Measurements from ENCODE around the gene ERBB4.
"Not testable (repeated sequence)": the region's sequence is repeated elsewhere in the genome, so short reads cannot be mapped to it uniquely, and the experiment has no call there.

Gene ERBB4

DNA sequence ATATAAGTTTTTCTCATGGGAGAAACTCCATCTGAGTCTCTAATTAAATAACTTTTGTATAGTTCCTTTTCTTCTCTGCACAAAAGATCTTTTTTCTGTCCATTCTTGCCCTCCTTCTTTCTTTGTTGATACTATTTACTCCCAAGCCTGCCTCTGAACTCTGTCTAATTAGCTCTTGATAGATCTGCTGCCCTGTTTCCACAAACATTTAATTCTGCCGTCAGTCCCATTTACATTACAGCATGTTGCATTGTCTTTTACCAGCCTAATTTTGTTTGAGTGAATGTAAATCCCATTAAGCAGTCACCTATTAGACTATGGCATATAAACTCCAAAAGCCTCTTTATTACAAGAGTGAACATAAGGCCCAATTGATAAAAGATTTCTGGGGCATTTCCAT lies 254.4 kb downstream of the ERBB4 start:
- DNase-seq = peak; percentile 21

GRCh38 chr2:212282671-212283261 lies 255.8 kb downstream of the ERBB4 start:
- peak; percentile 4 for DNase-seq

DNA sequence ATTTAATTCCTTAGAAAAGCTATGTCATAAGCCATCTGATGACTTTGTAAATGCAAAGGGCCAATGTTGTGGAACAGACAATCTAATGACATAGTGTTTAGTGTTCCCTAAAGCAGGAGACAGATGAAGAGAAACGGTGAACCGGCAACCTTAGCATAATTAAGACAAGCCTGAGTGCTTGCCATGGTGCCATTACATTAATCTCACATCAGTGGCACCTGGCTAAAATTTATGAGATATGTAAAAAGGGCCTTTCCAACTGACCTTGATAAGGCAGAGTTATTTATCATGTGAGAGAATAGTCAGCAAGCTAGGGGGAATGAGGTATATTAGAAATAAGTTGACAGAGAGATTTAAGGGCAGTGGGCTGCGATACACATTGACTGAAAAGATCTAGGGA lies 261.8 kb downstream of the ERBB4 start:
- no peak for DNase-seq

DNA sequence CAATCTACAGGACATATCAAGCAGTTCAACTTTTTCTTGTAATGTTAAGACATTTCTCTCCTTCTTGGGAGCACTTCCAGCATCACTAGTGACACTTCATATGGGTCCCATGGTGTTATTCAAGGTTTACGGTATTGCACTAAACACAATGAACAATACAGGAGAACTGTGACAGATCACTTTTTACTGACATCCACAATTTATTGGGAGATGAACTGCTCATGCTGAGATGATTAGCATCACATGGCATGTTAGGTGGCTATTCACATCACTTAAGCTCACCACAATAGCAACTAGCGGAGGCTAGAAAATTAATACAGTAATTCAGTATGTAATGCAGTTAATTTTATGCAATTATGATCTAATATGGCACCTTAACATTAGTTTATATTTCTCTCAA lies 264.4 kb downstream of the ERBB4 start:
- peak; percentile 28 for DNase-seq

DNA sequence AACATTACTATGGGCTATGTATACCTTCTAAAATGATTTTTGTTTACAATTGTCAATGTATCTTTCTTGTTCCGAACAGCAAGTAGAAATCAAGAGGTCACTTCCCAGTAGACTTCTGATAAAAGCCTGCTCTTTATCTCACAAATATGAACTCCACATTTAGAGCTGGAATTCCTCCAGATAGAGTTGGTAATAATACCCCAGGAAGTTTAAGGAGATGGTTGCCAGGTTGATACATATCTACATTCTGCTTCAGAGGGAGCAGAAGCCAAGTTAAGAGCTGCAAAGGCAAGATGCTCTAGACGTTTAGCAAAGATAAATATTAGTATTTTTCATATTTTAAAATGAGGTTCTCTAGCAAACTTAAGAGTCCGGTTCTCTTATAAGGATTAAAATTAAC lies 267.0 kb downstream of the ERBB4 start:
- no peak for DNase-seq

- no peak for DNase-seq
These were observed 269.6 kb downstream of the ERBB4 start for GRCh38 chr2:212269005-212269404.

DNA sequence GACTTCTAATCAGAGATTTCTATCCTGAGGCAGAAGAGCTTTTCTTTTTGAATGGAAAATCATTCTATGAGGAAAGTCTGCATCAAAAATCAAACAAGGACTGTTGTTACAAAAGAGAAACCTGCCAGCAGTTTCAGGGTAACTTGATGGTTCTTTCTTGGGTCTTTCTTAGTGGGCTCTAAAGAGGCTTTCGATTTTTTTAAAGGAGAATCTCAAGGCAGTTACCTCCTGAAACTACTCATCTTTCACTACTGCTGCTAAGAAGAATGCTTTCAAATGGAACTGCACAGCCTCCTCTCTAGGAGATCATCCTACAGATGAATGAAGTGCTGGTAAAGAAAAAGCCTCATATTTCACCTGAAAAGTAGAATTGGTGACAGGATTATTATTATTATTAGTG lies 272.3 kb downstream of the ERBB4 start:
- DNase-seq = no peak

GRCh38 chr2:212265777-212266176 lies 272.8 kb downstream of the ERBB4 start:
- no peak for DNase-seq

DNA sequence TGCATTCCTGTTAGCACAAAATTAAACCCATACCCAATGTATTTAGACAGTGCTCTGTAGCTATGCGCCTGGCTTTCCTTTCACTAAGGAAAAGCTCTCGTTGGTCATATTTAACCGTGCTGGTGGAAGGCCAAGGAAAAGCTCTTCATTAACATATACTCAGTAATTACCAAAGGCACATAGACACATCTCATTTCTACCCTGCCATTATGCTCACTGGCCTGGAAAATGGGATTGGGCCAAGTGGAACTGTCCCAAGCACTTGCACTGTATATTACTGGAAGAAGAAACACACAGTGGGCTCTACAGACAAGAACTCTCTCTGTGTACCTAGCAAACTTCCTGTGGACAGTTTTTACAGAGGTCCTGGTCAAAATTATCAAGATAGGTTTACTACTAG lies 274.4 kb downstream of the ERBB4 start:
- no peak for DNase-seq

DNA sequence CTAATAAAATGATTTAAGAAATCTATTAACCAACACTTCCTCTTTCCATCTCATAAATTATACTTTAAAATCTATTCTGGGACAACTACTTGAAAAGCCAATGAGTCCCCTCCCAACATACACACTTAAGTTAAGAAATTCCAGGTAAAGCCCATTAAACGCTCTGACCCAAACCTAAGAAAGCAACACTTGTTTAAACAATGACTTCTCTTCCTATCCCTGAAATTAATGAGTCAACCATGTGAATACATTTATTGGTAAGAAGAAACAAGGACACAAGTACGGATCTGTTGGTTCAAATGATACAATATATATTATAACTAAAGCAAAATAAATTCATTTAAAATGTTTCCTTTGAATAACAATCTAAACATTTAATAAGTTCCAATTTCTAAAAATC lies 279.4 kb downstream of the ERBB4 start:
- no peak for DNase-seq

GRCh38 chr2:212254339-212254738 lies 284.3 kb downstream of the ERBB4 start:
- peak; percentile 59 for DNase-seq

GRCh38 chr2:212249451-212249850 lies 289.2 kb downstream of the ERBB4 start:
- DNase-seq = peak; percentile 1

GRCh38 chr2:212245880-212246279 lies 292.7 kb downstream of the ERBB4 start:
- DNase-seq = no peak

DNA sequence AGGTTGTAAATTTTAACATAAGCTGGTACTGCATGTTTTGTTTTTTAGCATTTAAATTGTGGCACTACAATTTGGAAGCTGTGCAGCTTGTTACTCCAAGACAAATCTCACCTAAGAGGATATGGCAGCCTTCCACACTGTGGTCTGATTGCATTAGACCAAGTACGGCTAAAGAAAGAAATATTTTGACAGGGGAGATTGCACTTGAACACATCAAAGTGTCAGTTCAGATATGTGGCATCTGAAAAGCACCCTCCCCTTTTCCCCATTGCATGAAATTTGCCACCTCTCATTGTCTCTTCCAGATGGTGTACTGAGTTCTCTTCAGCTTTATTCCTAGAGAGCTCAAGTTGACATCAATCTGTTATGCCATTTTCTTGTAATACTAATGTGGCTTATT lies 295.9 kb downstream of the ERBB4 start:
- no peak for DNase-seq

DNA sequence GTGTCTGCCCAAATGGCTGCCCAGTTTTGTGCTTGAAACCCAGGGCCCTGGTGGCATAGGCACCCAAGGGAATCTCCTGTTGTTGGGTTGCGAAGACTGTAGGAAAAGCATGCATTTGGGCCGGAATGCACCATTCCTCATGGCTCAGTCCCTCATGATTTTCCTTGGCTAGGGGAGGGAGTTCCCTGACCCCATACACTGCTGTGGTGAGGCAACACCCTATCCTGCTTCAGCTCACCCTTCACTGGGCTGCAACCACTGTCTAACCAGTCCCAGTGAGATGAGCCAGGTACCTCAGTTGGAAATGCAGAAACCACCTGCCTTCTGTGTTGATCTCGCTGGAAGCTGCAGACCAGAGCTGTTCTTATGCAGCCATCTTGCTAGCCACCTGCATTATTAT lies 300.4 kb downstream of the ERBB4 start:
- not testable (repeated sequence) for DNase-seq

DNA sequence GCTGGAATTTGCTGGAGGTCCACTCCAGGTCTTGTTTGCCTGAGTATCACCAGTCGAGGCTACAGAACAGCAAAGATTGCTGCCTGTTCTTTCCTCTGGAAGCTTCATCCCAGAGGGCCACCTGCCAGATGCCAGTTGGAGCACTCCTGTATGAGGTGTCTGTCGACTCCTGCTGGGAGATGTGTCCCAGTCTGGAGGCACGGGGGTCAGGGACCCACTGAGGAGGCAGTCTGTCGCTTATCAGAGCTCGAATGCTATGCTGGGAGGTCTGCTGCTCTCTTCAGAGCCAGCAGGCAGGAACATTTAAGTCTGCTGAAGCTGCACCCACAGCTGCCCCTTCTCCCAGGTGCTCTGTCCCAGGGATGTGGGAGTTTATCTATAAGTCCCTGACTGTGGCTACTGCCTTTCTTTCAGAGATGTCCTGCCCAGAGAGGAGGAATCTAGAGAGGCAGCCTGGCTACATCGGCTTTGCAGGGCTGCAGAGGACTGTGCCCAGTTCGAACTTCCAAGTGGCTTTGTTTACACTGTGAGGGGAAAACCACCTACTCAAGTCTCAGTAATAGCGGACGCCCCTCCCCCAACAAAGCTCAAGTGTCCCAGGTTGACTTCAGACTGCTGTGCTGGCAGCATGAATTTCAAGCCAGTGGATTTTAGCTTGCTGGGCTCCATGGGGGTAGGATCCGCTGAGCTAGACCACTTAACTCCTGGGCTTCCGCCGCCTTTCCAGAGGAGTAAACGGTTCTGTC lies 301.1 kb downstream of the ERBB4 start:
- no peak for DNase-seq

DNA sequence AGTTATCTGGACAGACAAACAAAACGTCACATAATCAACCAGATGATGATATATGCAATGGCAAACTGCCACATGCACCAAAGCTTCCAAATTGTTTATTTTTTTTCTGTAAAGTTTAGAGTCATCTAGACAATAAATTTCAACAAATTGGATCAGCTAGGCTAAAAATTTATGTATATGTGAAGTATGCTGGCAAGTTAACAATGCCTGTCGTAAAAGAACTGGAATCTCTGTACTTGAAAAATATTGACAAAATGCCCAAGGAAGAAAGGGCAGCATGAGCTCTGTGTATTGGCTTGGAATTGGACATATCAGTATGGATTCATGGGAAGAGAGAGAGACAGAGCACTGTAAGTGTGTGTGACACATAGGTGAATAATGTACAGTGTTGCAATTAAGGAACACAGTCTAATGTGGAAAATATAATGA lies 309.8 kb downstream of the ERBB4 start:
- DNase-seq = no peak

- peak; percentile 68 for DNase-seq
These were observed 310.8 kb downstream of the ERBB4 start for GRCh38 chr2:212227755-212228154.

DNA sequence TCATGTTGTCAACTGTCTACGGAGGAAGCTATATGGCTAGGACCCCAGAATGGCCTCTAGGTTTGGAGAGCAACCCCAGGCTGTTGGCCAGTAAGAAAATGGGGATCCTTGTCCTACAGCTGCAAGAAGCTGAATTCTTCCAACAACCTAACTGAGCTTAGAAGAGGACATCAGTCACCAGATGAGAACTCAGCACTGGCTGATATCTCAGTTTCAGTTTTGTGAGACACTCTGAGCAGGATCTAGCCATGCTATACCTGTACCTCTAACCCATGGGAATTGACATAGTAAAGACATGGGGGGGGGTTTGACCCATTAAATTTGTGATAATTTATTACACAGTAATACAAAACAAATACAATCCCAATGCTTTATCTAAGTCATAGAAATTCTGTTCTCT lies 312.5 kb downstream of the ERBB4 start:
- no peak for DNase-seq

- no peak for DNase-seq
These were observed 314.9 kb downstream of the ERBB4 start for GRCh38 chr2:212223696-212224095.

DNA sequence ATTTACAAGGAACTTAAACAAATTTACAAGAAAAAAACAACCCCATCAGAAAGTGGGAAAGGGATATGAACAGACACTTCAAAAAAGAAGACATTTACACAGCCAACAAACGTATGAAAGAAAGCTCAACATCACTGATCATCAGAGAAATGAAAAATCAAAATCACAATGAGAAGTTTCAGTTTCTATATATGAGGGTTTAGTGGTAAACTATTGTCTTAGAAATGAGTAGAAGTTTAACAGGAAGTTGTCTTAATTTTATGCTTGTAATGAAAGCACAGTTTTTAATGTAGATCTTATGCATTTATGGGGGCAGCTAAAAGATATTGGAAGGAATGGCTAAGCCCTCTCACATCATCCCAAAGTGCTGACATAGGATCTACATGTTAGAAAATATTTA lies 325.4 kb downstream of the ERBB4 start:
- no peak for DNase-seq

DNA sequence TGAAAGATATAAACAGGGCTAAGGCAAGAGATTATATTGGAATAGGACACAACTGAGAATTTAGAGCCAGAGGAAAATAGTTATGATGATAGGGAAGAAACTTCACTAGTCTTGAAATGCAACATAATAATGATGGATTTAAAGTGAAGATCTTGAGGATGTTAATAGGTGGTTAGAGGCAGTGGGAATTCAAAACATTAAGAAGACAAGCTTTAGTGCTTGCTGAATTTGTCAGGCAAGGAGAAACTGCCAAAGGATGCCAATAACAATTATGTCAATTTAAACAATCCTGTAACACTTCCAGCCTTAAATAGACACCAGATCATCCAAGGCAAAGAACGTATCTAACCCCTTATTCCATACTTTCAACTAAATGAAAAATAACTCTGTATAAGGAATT lies 330.1 kb downstream of the ERBB4 start:
- DNase-seq = no peak

DNA sequence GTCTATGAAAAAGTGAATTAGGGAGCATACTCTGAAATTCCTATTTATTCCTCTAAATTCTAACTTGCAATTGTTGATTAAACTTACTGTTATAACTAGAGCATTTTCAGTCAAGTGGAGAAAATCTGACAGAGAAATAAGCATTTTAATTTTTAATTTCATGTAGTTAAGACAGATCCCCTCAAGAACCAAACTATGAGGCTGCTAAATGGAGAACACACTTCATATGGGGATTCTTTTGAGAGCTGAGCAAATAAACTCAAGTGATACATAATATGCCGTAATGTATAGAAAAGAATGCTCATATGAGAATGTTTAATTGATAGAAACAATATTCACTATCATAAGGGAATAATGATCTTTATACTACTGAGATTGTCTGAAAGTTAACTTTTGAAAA lies 340.8 kb downstream of the ERBB4 start:
- DNase-seq = no peak

DNA sequence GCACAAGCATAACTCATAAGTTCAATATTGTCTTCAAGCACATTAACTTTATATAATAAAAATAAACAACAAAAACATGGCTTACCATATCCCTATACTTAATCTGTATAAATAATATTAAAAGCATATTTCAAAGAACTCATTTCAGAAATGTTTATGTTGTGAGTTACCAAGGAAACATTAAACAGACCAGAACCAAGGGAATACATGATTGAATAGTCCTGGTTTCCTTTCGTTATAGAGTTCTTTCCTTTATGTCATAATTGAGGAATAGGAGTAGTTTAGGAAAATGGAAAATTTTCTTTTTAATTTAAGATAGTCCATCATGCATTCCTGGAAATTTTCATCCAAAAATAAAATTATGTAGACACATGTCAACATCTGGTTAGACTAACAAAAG lies 343.0 kb downstream of the ERBB4 start:
- DNase-seq = no peak

GRCh38 chr2:212194396-212194795 lies 344.2 kb downstream of the ERBB4 start:
- DNase-seq = no peak

All from NCI-H146 (cell line).